Endodermal cell (in vitro differentiated cells): ENCODE results near the gene BNC2. TPM values are rescaled to one million over a fixed set of nuclear protein-coding genes. Genes with fewer than 3 reads are reported as not detected.

ENCODE experiments used
- DNase-seq: peaks from one replicate; pipeline ENCODE4 v3.0.0-alpha.2; 2017
- H3K27ac ChIP-seq: 2 replicates; pipeline ENCODE4 v1.5.1; 2013; ENCODE audit warnings: mild to moderate bottlenecking, low read depth, low read length, moderate library complexity
- H3K27me3 ChIP-seq: 2 replicates; pipeline ENCODE4 v1.6.1; 2013; ENCODE audit warnings: mild to moderate bottlenecking, low read length, moderate library complexity; ENCODE audit not compliant: insufficient read depth, control insufficient read depth, poor library complexity, severe bottlenecking
- H3K36me3 ChIP-seq: 2 replicates; pipeline ENCODE4 v1.7.0; 2013; ENCODE audit warnings: mild to moderate bottlenecking, low read length, moderate library complexity; ENCODE audit not compliant: control insufficient read depth, insufficient read depth
- H3K4me1 ChIP-seq: one replicate; pipeline ENCODE4 v1.7.0; 2013; ENCODE audit warnings: low read length; ENCODE audit not compliant: control insufficient read depth, insufficient read depth
- H3K4me3 ChIP-seq: 2 replicates; pipeline ENCODE4 v1.5.1; 2013; ENCODE audit warnings: mild to moderate bottlenecking, low read length, moderate library complexity
- H3K9ac ChIP-seq: 2 replicates; pipeline ENCODE4 v1.6.1; 2013; ENCODE audit warnings: mild to moderate bottlenecking, low read length, moderate library complexity; ENCODE audit not compliant: poor library complexity, severe bottlenecking; ENCODE audit errors: extremely low read depth
- H3K9me3 ChIP-seq: 2 replicates; pipeline ENCODE4 v1.6.1; 2013; ENCODE audit warnings: mild to moderate bottlenecking, low read length, moderate library complexity; ENCODE audit not compliant: control insufficient read depth
- H3K27ac Mint-ChIP-seq: 2 replicates; pipeline ENCODE4 v1.8.0; 2020; ENCODE audit warnings: mixed read lengths
- H3K27me3 Mint-ChIP-seq: 2 replicates; pipeline ENCODE4 v1.8.0; 2021; ENCODE audit warnings: mild to moderate bottlenecking, mixed read lengths; ENCODE audit not compliant: insufficient read depth
- H3K36me3 Mint-ChIP-seq: 2 replicates; pipeline ENCODE4 v1.8.0; 2020; ENCODE audit warnings: low read depth, mixed read lengths
- H3K4me1 Mint-ChIP-seq: 2 replicates; pipeline ENCODE4 v1.8.0; 2020; ENCODE audit warnings: mixed read lengths
- H3K4me3 Mint-ChIP-seq: 2 replicates; pipeline ENCODE4 v1.8.0; 2020; ENCODE audit warnings: mild to moderate bottlenecking, moderate library complexity, mixed read lengths
- H3K9me3 Mint-ChIP-seq: 2 replicates; pipeline ENCODE4 v1.8.0; 2020; ENCODE audit warnings: mild to moderate bottlenecking, mixed read lengths
- WGBS, 2 experiments: methylation state at CpG; one replicate each; pipeline versions ENCODE4 v1.1.5 to v1.1.7; 2013; ENCODE audit warnings: missing lambda C conversion rate in 2 of 2, mixed read lengths in 1 of 2; ENCODE audit not compliant: insufficient coverage in 1 of 2, insufficient read length in 1 of 2; 5-methylcytosine and 5-hydroxymethylcytosine counted together
- total RNA-seq, 2 donors: library from RNA; stranded (reverse); fragmentation: NEBNext Ultra II Directional in 1 of 2; extraction: Animal tissue kit (Norgen Biotek cat#: 25700) in 1 of 2; gene quantifications; 2 replicates in 1 of 2; 3 replicates in 1 of 2; pipeline ENCODE4 v1.2.1, GENCODE V29; 2021
- TF ChIP-seq, protein P1 (sequence below): fragments of 200-600 bp; sonication (generic); conservative IDR thresholded peaks from 2 replicates; pipeline ENCODE4 v1.5.0; 2021; ENCODE audit warnings: antibody characterized with exemption, mild to moderate bottlenecking

BNC2 gene
- total RNA-seq, 2 donors from 2014 or later = 3.0 to 10.5 TPM

DNA sequence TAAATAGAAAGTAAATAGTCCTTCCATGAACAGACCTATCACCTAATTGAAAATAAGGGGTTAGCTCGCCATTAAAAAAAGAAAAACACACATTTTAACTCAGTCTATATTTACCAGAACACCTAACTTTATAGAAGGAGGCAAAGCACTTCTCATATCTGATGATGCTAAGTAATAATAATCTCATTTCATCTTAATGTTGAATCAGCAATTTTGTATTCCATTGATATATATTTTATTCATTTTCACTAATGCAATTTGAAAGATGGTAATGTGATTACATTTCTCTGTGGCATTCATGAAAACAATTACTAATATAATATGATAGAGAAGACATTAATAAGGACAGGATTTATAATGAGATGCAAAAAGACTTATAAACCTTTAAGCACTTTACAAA lies 276.7 kb downstream of the BNC2 start:
- Histone ChIP-seq H3K9ac (no peak overlapping the region), H3K9me3 (no peaks in the 10 kb centered on the region), H3K27me3 (no peaks in the 10 kb centered on the region), H3K4me1 (no peaks in the 10 kb centered on the region), H3K27ac (no peak overlapping the region), H3K36me3 (no peaks in the 10 kb centered on the region), H3K4me3 (no peak overlapping the region)
- 88% methylated on average over 1 of the region's 1 CpG; no CpG with 5 or more reads in 1 of the 2 experiments for WGBS, 2 experiments
- H3K4me3 Mint-ChIP-seq = no peak overlapping the region
- H3K27ac Mint-ChIP-seq = no peak overlapping the region
- H3K36me3 Mint-ChIP-seq = no peaks in the 10 kb centered on the region
- TF ChIP-seq, protein P1, sequence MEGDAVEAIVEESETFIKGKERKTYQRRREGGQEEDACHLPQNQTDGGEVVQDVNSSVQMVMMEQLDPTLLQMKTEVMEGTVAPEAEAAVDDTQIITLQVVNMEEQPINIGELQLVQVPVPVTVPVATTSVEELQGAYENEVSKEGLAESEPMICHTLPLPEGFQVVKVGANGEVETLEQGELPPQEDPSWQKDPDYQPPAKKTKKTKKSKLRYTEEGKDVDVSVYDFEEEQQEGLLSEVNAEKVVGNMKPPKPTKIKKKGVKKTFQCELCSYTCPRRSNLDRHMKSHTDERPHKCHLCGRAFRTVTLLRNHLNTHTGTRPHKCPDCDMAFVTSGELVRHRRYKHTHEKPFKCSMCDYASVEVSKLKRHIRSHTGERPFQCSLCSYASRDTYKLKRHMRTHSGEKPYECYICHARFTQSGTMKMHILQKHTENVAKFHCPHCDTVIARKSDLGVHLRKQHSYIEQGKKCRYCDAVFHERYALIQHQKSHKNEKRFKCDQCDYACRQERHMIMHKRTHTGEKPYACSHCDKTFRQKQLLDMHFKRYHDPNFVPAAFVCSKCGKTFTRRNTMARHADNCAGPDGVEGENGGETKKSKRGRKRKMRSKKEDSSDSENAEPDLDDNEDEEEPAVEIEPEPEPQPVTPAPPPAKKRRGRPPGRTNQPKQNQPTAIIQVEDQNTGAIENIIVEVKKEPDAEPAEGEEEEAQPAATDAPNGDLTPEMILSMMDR = no peak
- no peaks in the 10 kb centered on the region for H3K9me3 Mint-ChIP-seq
- peaks cover 10% of the 10 kb centered on the region for H3K4me1 Mint-ChIP-seq
- DNase-seq = no peak
- H3K27me3 Mint-ChIP-seq = no peaks in the 10 kb centered on the region

DNA sequence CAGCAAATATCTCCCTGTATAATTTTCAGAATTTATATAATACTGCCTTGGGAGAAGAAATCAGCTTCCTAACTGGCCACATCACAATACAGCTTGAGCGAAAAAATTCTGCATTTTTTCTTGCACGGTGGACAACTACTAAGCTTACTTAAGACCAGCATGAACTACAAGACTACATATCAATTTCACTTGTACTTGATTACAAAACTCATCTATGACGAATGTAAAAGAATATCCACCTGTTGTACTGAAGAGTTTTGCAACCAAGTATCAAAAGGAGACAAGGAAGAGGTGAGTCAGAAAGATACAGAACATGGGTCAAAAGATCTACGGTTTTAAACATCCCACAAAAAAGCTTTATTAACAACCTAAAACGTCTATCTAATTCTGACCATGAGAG lies 279.4 kb downstream of the BNC2 start:
- H3K27me3 Mint-ChIP-seq = no peaks in the 10 kb centered on the region

DNA sequence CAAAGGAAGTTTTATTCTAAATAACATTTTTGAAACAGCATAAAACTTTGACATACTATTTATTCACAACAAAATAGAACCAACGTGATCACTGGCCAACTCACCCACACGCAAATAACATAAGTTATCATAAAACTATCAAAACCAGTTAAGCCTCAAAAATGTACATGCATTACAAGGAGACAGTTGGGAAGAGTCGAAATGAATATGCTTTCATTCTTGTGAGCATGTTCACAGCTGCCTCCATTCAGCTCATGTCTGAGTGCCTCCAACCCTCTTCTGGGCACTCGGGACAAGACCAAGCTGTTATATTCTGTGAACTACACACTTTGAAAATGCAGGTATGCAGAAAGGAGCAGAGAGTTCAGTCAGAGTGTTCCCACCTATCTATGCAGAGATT lies 284.9 kb downstream of the BNC2 start:
- Mint-ChIP-seq H3K27me3 (no peaks in the 10 kb centered on the region), H3K36me3 (no peaks in the 10 kb centered on the region), H3K4me3 (no peak overlapping the region), H3K4me1 (no peaks in the 10 kb centered on the region), H3K27ac (no peak overlapping the region), H3K9me3 (no peaks in the 10 kb centered on the region)
- Histone ChIP-seq H3K36me3 (no peaks in the 10 kb centered on the region), H3K9ac (no peak overlapping the region), H3K27ac (no peak overlapping the region), H3K27me3 (no peaks in the 10 kb centered on the region), H3K4me1 (no peaks in the 10 kb centered on the region), H3K4me3 (no peak overlapping the region), H3K9me3 (no peaks in the 10 kb centered on the region)
- whole genome bisulfite sequencing, 2 experiments = 77 to 88% methylated on average over 2 to 4 of the region's 4 CpGs
- no peak for DNase-seq
- TF ChIP-seq, protein P1 = no peak

More for the DNA sequence above, 279.4 kb downstream of the BNC2 start:
- no peaks in the 10 kb centered on the region for H3K36me3 ChIP-seq
- peaks cover 10% of the 10 kb centered on the region for H3K4me1 Mint-ChIP-seq
- H3K9me3 Mint-ChIP-seq = no peaks in the 10 kb centered on the region
- TF ChIP-seq, protein P1 = no peak
- H3K4me3 ChIP-seq = no peak overlapping the region
- H3K27me3 ChIP-seq = no peaks in the 10 kb centered on the region
- no peak overlapping the region for H3K9ac ChIP-seq
- 67 to 68% methylated on average over 3 to 4 of the region's 5 CpGs for WGBS, 2 experiments
- H3K27ac ChIP-seq = no peak overlapping the region
- H3K4me3 Mint-ChIP-seq = no peak overlapping the region
- no peaks in the 10 kb centered on the region for H3K36me3 Mint-ChIP-seq
- no peaks in the 10 kb centered on the region for H3K9me3 ChIP-seq
- no peak for DNase-seq
- no peak overlapping the region for H3K27ac Mint-ChIP-seq
- no peaks in the 10 kb centered on the region for H3K4me1 ChIP-seq
